ENCODE results near the gene RBM39. TPM values are rescaled to one million over a fixed set of nuclear protein-coding genes. Genes with fewer than 3 reads are reported as not detected.

RBM39 gene
- total and polyA plus RNA-seq, 2 of the 13 experiments (the other 11 are each of a cell fraction or from before 2014, with no cell fraction given): 788 to 920 TPM

- peak; percentile 52; the same call in 1 of the 2 replicates for TF ChIP-seq ZNF574 (CRISPR knock-in tag; IDR thresholded peaks at IDR 0.05)
- TF ChIP-seq SP1 (IDR thresholded peaks at IDR 0.05): no peak
- no peak for TF ChIP-seq SP1 (CRISPR knock-in tag; IDR thresholded peaks at IDR 0.05)
- TF ChIP-seq MED13 (CRISPR knock-in tag; IDR thresholded peaks at IDR 0.05): no peak
- TF ChIP-seq SNAI1 (CRISPR knock-in tag; IDR thresholded peaks at IDR 0.05; ENCODE audit: borderline replicate concordance): 0 out of 2 replicates have a peak, but pooled peaks have one; percentile 61
- peak; percentile 66 for TF ChIP-seq HOXA3 (CRISPR knock-in tag; IDR thresholded peaks at IDR 0.05)
- TF ChIP-seq FOXA3 (CRISPR knock-in tag; IDR thresholded peaks at IDR 0.05): 0 out of 2 replicates have a peak, but pooled peaks have one; percentile 1
- peak; percentile 54; the same call in 1 of the 2 replicates for TF ChIP-seq FOXJ3 (CRISPR knock-in tag; IDR thresholded peaks at IDR 0.05; ENCODE audit: borderline replicate concordance)
- peak; percentile 40; the same call in 1 of the 2 replicates for TF ChIP-seq ETV5 (CRISPR knock-in tag; IDR thresholded peaks at IDR 0.05; ENCODE audit: borderline replicate concordance)
- peak; percentile 99 for TF ChIP-seq HNF4A (CRISPR knock-in tag; IDR thresholded peaks at IDR 0.05)
- TF ChIP-seq ISL2 (CRISPR knock-in tag; IDR thresholded peaks at IDR 0.05): peak; percentile 74; the same call in 1 of the 2 replicates
- TF ChIP-seq NFIC (IDR thresholded peaks at IDR 0.05; ENCODE audit: low read length): peak; percentile 26; the same call in 1 of the 2 replicates
- TF ChIP-seq PBX2 (CRISPR knock-in tag; IDR thresholded peaks at IDR 0.05): no peak
- 0 out of 2 replicates have a peak, but pooled peaks have one; percentile 54 for TF ChIP-seq ZNF567 (CRISPR knock-in tag; IDR thresholded peaks at IDR 0.05; ENCODE audit: borderline replicate concordance)
- no peak for TF ChIP-seq MAFF (IDR thresholded peaks at IDR 0.05; ENCODE audit: low read depth, low read length)
- 0 out of 2 replicates have a peak, but pooled peaks have one; percentile 45 for TF ChIP-seq ZNF713 (CRISPR knock-in tag; IDR thresholded peaks at IDR 0.05)
- 0 out of 2 replicates have a peak, but pooled peaks have one; percentile 7 for TF ChIP-seq TOPORS (CRISPR knock-in tag; IDR thresholded peaks at IDR 0.05)
- peak; percentile 60; the same call in 1 of the 2 replicates for TF ChIP-seq FOXO1 (CRISPR knock-in tag; IDR thresholded peaks at IDR 0.05)
- peak; percentile 48 for TF ChIP-seq CTCF (CRISPR knock-in tag; IDR thresholded peaks at IDR 0.05)
- no peak for TF ChIP-seq NFE2 (CRISPR knock-in tag; IDR thresholded peaks at IDR 0.05)
- no peak for TF ChIP-seq ZFP41 (CRISPR knock-in tag; IDR thresholded peaks at IDR 0.05; ENCODE audit: borderline replicate concordance)
- 0 out of 2 replicates have a peak, but pooled peaks have one; percentile 58 for TF ChIP-seq TRIM24 (CRISPR knock-in tag; IDR thresholded peaks at IDR 0.05)
- TF ChIP-seq BCLAF1 (IDR thresholded peaks at IDR 0.05): no peak
- TF ChIP-seq SMAD1 (CRISPR knock-in tag; IDR thresholded peaks at IDR 0.05; ENCODE audit: borderline replicate concordance, low read depth): no peak
These were observed 46.8 kb downstream of the RBM39 start (continued) for GRCh38 chr20:35695245-35695749.
